ENCODE data around the gene HS3ST5.

The HS3ST5 gene

GRCh38 chr6:114144887-114145851 is 197.7 kb downstream of the HS3ST5 start:
- DNase-seq, result no peak

GRCh38 chr6:114142258-114142657 is 200.6 kb downstream of the HS3ST5 start:
- no peak for DNase-seq

- no peak for DNase-seq
These were observed 202.4 kb downstream of the HS3ST5 start for GRCh38 chr6:114140416-114140815.

GRCh38 chr6:114138577-114139248 is 204.1 kb downstream of the HS3ST5 start:
- DNase-seq, result no peak

GRCh38 chr6:114135363-114135971 is 207.4 kb downstream of the HS3ST5 start:
- no peak for DNase-seq

GRCh38 chr6:114133816-114134215 is 209.0 kb downstream of the HS3ST5 start:
- no peak for DNase-seq

GRCh38 chr6:114131945-114132344 is 210.9 kb downstream of the HS3ST5 start:
- DNase-seq, result no peak

GRCh38 chr6:114125576-114125975 is 217.2 kb downstream of the HS3ST5 start:
- DNase-seq, result no peak

GRCh38 chr6:114121913-114122662 is 220.7 kb downstream of the HS3ST5 start:
- no peak for DNase-seq

GRCh38 chr6:114119056-114119455 is 223.8 kb downstream of the HS3ST5 start:
- no peak for DNase-seq

- DNase-seq, result no peak
These were observed 227.2 kb downstream of the HS3ST5 start for GRCh38 chr6:114115652-114116051.

GRCh38 chr6:114108119-114109002 is 234.5 kb downstream of the HS3ST5 start:
- peak; percentile 68 for DNase-seq

GRCh38 chr6:114106020-114106419 is 236.8 kb downstream of the HS3ST5 start:
- no peak for DNase-seq

GRCh38 chr6:114101255-114101654 is 241.6 kb downstream of the HS3ST5 start:
- no peak for DNase-seq

GRCh38 chr6:114100215-114100994 is 242.4 kb downstream of the HS3ST5 start:
- DNase-seq, result no peak

- no peak for DNase-seq
These were observed 246.2 kb downstream of the HS3ST5 start for GRCh38 chr6:114096561-114097172.

GRCh38 chr6:114092943-114093342 is 249.9 kb downstream of the HS3ST5 start:
- DNase-seq, result no peak

GRCh38 chr6:114090626-114091025 is 252.2 kb downstream of the HS3ST5 start:
- DNase-seq, result no peak

GRCh38 chr6:114087496-114087895 is 255.3 kb downstream of the HS3ST5 start:
- DNase-seq, result no peak

- DNase-seq, result no peak
These were observed 257.6 kb downstream of the HS3ST5 start for GRCh38 chr6:114085211-114085610.

All from activated effector memory CD4-positive, alpha-beta T cell treated with anti-CD3 and anti-CD28 coated beads, Interleukin-2, amount 50 U/mL, for 16 hours (primary cell).